GM23338 (cell line): ENCODE results near the gene PRTFDC1.

Experiments used
- CREB1 ChIP-seq: fragments of 250-450 bp; sonication (Bioruptor Pico); IDR thresholded peaks from 2 replicates; pipeline ENCODE4 v1.5.0; 2020; ENCODE audit warnings: low read depth, mild to moderate bottlenecking, moderate library complexity
- CTCF ChIP-seq, 2 experiments: fragments of 200-600 bp in 1 of 2; sonication (generic) in 1 of 2; conservative IDR thresholded peaks; 2 replicates each; pipeline versions ENCODE4 v1.5.1 to v1.6.1; 2016 to 2017; ENCODE audit warnings: antibody characterized with exemption in 2 of 2, low read depth in 2 of 2, mild to moderate bottlenecking in 2 of 2, moderate library complexity in 1 of 2
- ETS1 ChIP-seq: IDR thresholded peaks from 2 replicates; pipeline ENCODE4 v1.6.1; 2016; ENCODE audit warnings: antibody characterized with exemption
- EZH2 ChIP-seq: fragments of 200-600 bp; sonication (generic); IDR thresholded peaks from one replicate; pipeline ENCODE4 v1.8.0; 2017; ENCODE audit warnings: antibody characterized with exemption, mild to moderate bottlenecking, low read depth; ENCODE audit not compliant: unreplicated experiment
- EZH2phosphoT487 ChIP-seq: fragments of 200-600 bp; sonication (generic); IDR thresholded peaks from one replicate; pipeline ENCODE4 v1.8.1; 2018; ENCODE audit warnings: antibody characterized with exemption; ENCODE audit not compliant: unreplicated experiment
- JUNB ChIP-seq: IDR thresholded peaks from one replicate; pipeline ENCODE4 v1.6.1; 2016; ENCODE audit warnings: antibody characterized with exemption; ENCODE audit not compliant: unreplicated experiment
- POLR2AphosphoS5 ChIP-seq: IDR thresholded peaks from 2 replicates; pipeline ENCODE4 v1.6.1; 2016; ENCODE audit warnings: antibody characterized with exemption, low read depth
- REST ChIP-seq: IDR thresholded peaks from one replicate; pipeline ENCODE4 v1.6.1; 2018; ENCODE audit warnings: antibody characterized with exemption; ENCODE audit not compliant: unreplicated experiment
- STAT1 ChIP-seq: IDR thresholded peaks from one replicate; pipeline ENCODE4 v1.6.1; 2016; ENCODE audit warnings: antibody characterized with exemption; ENCODE audit not compliant: unreplicated experiment
- ZNF114 ChIP-seq: fragments of 250-450 bp; sonication (Bioruptor Pico); IDR thresholded peaks from 2 replicates; pipeline ENCODE4 v1.5.0; 2020; ENCODE audit warnings: mild to moderate bottlenecking, moderate library complexity
- ZNF462 ChIP-seq: fragments of 250-450 bp; sonication (Bioruptor Pico); IDR thresholded peaks from 2 replicates; pipeline ENCODE4 v1.5.0; 2020; ENCODE audit warnings: mild to moderate bottlenecking, moderate library complexity

GRCh38 chr10:24889639-24890038 lies 62.8 kb downstream of the PRTFDC1 start:
- TF ChIP-seq ZNF462 (no peak), POLR2AphosphoS5 (no peak), CTCF (conservative IDR thresholded peaks at IDR 0.05; ENCODE audit: low read depth in 2 of 2) (no peak), REST (no peak), EZH2 (no peak), ETS1 (no peak), CREB1 (CRISPR knock-in tag) (no peak), JUNB (no peak), STAT1 (no peak), EZH2phosphoT487 (no peak), ZNF114 (CRISPR knock-in tag) (no peak)
